LNCAP (cell line): ENCODE data around the gene RCAN2.

Experiments used
- TF ChIP-seq, protein P1 (sequence below): fragments of 450-650 bp; IDR thresholded peaks from 2 replicates; pipeline ENCODE4 v1.5.1; 2017; ENCODE audit warnings: mild to moderate bottlenecking

RCAN2 gene

DNA sequence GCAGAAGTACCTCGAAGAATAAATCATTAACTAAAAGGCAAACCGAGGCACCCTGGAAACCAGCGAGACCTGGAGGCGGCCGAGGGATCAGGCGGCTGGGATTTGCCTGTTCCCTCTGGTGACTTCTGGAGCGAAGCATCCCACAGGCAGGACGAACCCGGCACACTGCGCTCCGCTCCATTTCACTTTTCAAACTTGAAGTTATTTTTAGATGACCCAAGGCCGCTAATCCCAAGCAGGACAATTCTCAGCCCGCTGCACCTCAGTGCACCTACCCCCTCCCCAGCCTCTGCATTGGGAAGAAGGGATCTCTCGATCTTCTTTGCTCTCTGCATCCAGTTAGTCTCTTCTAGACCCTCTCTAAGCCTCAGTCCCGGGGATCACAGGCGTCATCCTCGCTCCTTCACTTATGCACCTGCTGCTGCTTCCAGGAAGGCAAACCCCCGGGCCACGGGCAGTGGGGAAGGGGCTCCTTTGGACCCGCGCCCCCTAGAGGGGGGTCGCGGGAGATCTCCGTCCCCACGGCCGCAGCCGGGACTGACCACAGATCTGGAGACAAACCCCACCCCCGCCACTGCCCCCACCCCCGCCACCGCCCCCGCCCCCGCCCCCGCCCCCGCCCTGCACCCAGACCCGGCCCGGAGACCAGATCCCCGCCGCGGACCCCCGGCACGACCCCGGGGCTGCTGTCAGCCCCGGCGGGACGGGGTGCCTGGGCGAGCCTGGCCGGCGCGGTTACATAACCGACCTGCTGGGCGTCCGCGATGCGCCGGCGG lies 636 bp downstream of the RCAN2 start:
- TF ChIP-seq, protein P1, sequence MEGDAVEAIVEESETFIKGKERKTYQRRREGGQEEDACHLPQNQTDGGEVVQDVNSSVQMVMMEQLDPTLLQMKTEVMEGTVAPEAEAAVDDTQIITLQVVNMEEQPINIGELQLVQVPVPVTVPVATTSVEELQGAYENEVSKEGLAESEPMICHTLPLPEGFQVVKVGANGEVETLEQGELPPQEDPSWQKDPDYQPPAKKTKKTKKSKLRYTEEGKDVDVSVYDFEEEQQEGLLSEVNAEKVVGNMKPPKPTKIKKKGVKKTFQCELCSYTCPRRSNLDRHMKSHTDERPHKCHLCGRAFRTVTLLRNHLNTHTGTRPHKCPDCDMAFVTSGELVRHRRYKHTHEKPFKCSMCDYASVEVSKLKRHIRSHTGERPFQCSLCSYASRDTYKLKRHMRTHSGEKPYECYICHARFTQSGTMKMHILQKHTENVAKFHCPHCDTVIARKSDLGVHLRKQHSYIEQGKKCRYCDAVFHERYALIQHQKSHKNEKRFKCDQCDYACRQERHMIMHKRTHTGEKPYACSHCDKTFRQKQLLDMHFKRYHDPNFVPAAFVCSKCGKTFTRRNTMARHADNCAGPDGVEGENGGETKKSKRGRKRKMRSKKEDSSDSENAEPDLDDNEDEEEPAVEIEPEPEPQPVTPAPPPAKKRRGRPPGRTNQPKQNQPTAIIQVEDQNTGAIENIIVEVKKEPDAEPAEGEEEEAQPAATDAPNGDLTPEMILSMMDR, result peak; percentile 44; the same call in 1 of the 2 replicates

DNA sequence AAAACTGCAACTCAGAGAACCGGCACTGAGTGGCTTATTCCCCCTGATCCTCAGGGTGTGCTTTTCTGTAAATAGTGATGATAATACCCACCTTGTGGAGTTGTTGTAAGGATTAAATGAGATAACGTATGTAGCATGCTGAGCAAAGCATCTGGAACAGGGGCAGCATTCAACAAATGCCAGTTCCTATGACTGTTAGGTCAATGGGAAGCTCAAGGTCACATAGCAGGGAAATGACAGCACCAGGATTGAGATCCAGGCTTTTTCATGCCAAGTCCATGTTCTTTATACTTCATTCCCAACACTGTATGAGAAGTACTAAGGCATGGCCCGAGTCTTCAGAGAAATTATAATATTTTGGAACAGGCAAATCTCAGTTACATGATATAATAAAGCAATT lies 5.1 kb downstream of the RCAN2 start:
- TF ChIP-seq, protein P1, result no peak

DNA sequence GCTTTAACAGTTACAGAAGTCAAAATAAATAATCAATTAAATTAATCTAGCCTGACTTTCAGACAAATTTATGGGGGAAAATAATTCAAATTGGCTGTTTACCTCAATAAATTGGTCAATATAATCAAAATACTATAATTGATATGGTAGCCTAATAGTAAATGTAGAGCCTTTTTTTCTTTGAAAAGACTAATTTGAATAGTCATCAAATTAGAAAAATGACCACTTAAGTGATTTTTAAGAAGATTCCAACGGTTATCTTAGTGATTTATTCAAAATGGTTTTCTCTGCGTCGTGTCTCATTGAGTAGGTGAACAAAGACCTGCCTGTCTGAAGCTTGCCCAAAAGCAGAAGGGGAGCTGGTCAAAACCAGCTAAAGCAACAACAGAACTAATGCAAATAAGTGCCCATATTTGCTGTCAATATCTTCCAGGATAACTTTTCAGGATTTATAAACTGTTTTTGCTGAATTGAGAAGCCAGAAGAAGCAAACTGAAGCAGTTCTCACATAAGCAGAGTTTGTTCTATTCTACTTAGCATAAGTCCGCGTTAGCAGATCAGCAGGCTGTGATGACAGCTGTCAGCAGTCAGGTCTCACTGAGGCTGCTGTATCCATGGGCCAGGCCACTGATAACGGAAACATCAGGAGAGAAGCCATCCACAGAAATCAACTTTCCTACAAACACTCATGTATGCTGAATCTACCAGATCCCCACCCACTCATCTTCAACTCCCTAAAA lies 7.0 kb downstream of the RCAN2 start:
- TF ChIP-seq, protein P1, result no peak

DNA sequence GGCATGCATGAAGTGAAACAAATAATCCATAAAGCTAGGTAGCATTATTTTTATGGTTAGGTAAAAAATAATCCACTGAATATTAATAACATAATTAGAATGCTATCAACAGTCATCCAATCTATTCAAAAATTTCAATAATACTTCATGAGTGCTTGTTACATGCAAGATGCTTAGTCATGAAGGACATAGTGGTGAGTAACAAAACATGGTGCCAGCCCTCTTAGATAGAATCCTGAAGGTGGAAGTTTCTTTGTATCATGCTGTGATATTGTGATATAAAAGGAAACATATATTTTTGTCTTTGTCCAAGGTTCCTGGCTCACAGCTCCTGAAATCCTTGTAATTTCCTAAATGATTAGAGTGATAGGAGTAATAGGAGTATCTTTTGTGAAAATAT lies 14.9 kb downstream of the RCAN2 start:
- TF ChIP-seq, protein P1, result no peak

DNA sequence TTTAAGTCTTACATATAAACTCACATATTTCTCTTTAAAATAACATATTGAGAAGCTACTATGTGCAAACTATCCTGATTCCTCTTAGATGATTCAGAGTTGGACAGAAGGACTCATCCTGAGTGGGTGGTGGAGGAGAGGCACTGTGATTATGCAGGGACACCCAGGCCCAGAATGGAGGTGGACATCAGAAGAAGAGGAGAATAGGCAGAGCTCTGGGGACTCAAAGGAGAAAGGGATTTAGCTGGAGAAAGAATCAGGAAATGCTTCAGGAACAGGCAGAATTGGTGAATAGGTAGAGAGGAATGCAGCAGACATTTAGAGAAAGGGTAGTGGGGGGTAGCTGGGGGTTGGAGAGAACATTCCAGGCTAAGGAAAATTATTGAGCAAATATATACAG lies 17.4 kb downstream of the RCAN2 start:
- TF ChIP-seq, protein P1, result no peak

DNA sequence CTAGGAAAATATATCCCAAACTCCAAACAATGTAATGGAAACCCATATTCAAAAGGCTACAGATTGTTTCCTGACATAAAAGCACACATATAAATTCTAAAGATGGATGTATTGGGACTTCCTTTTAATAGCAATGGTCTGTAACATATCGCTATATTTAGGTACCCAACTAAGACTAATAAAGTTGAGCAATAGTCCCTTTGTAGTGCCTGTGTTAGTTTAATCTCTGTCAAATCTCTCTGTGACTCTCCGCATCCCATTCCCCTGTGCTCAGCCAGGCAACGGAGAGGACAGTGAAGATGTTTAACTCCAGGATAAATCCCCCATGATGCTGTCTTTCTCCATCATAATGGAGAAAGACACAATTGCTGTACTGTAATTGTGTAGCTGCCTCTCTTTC lies 19.0 kb downstream of the RCAN2 start:
- TF ChIP-seq, protein P1, result no peak

DNA sequence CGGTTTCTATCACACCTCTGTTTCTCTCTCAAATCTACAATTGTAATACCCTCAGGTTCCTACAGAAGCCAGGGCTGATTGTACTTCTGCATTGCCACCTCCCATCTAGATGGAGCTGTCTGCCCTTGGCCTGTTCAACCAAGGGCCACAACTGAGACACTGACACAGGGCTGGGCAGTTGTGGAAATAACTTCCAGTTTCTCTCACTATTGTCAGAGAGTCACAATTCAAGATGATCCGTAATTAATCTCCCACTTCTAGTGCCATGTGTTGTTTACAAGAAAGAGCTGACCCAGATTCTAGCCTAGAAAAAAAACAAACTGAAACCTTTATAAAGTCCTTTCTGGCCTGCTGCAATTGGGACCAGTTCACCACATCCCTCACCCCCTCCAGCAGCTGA lies 22.2 kb downstream of the RCAN2 start:
- TF ChIP-seq, protein P1, result no peak
